Mucosa of rectum (tissue), 2 donors: ENCODE measurements around the gene TBC1D19.

Experiments
- H3K27ac ChIP-seq, 2 donors: one replicate each; pipeline ENCODE4 v1.7.0; 2013; ENCODE audit warnings: inconsistent platforms in 2 of 2, low read depth in 2 of 2, low read length in 2 of 2
- H3K27me3 ChIP-seq, 2 donors: one replicate each; pipeline ENCODE4 v1.7.0; 2013; ENCODE audit warnings: low read length in 2 of 2; ENCODE audit not compliant: control insufficient read depth in 2 of 2, insufficient read depth in 2 of 2
- H3K36me3 ChIP-seq, 2 donors: one replicate each; pipeline ENCODE4 v1.7.0; 2013; ENCODE audit warnings: low read length in 2 of 2; ENCODE audit not compliant: control insufficient read depth in 2 of 2, insufficient read depth in 2 of 2
- H3K4me1 ChIP-seq, 2 donors: one replicate each; pipeline ENCODE4 v1.7.0; 2013; ENCODE audit warnings: low read length in 2 of 2, mild to moderate bottlenecking in 1 of 2; ENCODE audit not compliant: control insufficient read depth in 2 of 2, insufficient read depth in 2 of 2
- H3K4me3 ChIP-seq, 2 donors: one replicate each; pipeline ENCODE4 v1.7.0; 2013; ENCODE audit warnings: low read length in 2 of 2
- H3K9ac ChIP-seq, 2 donors: one replicate each; pipeline ENCODE4 v1.7.0; 2013; ENCODE audit warnings: low read length in 2 of 2, low read depth in 1 of 2, mild to moderate bottlenecking in 1 of 2
- H3K9me3 ChIP-seq, 2 donors: one replicate each; pipeline ENCODE4 v1.7.0; 2013; ENCODE audit warnings: low read length in 2 of 2; ENCODE audit not compliant: control insufficient read depth in 2 of 2
- donor health status: healthy.
- donor health status: Normal muscosa, but diverticular disease.

TBC1D19 gene

DNA sequence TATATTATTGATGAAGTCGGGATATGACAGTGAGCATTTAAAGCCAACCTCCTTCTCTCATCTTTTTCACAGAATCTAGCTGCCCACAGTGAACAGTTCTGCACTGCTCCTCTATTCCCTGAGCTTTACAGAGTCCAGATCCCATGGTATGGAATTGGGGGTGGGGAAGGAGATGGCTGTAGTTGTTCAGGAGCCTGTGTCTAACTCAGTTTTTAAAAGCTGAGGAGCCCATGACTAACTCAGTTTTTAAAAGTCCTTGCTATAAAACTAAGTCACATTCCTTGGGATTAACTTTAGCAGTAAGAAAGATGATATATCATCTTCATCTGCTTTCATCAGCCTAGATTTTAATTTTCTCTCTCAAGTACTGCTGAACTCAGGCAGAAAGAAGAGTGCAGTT lies 180.3 kb downstream of the TBC1D19 start:
- Histone ChIP-seq H3K36me3 (no peaks in the 10 kb centered on the region), H3K27ac (no peak overlapping the region), H3K4me3 (no peak overlapping the region), H3K9ac (no peak overlapping the region), H3K9me3 (no peaks in the 10 kb centered on the region), H3K27me3 (no peaks in the 10 kb centered on the region), H3K4me1 (peaks cover 4 to 9% of the 10 kb centered on the region in 2 donors)

DNA sequence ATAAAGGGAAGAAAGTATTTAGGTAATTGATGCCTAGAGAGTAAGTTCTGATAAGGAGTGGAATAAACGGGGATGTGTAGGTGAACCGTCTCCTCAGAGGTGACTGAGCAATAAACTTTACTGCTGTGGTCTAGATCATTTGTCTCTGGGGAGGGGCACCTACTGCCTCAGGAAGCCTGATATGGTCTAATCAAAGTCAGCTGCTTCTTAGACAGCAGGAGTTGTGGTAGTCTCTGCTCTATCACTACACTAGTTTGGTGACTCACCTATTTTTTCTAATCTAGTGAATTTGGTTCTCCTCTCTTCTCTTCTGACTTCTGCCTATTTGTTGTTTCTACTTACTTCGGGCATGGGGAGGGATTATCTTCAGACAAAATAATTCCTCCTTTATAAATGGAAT lies 181.6 kb downstream of the TBC1D19 start:
- Histone ChIP-seq H3K4me3 (no peak overlapping the region), H3K4me1 (peaks cover 4 to 9% of the 10 kb centered on the region in 2 donors), H3K27ac (no peak overlapping the region), H3K9me3 (no peaks in the 10 kb centered on the region), H3K9ac (no peak overlapping the region), H3K27me3 (no peaks in the 10 kb centered on the region), H3K36me3 (no peaks in the 10 kb centered on the region)

DNA sequence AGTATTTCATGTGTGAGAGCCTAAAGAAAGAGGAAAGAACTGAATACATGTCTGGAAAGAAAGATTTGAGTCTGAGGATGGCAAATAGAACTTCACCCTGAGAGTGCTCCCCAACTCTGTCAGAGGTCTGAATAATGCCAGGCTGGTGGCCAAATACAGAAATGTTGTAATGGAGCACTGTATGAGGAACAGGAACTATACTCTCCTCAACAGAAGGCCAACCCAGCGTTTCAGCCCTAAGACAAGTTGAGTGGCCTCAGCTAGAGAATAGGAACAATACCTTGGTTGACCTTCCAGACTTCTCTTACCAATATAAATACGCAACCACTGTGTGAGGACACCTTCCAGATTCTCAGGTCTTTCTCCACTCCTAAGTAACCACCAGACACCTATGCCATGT lies 182.3 kb downstream of the TBC1D19 start:
- H3K4me3 ChIP-seq = no peak overlapping the region
- peaks cover 4 to 9% of the 10 kb centered on the region in 2 donors for H3K4me1 ChIP-seq
- H3K27me3 ChIP-seq = no peaks in the 10 kb centered on the region
- no peak overlapping the region for H3K27ac ChIP-seq
- H3K36me3 ChIP-seq = no peaks in the 10 kb centered on the region
- H3K9me3 ChIP-seq = no peaks in the 10 kb centered on the region
- no peak overlapping the region for H3K9ac ChIP-seq

DNA sequence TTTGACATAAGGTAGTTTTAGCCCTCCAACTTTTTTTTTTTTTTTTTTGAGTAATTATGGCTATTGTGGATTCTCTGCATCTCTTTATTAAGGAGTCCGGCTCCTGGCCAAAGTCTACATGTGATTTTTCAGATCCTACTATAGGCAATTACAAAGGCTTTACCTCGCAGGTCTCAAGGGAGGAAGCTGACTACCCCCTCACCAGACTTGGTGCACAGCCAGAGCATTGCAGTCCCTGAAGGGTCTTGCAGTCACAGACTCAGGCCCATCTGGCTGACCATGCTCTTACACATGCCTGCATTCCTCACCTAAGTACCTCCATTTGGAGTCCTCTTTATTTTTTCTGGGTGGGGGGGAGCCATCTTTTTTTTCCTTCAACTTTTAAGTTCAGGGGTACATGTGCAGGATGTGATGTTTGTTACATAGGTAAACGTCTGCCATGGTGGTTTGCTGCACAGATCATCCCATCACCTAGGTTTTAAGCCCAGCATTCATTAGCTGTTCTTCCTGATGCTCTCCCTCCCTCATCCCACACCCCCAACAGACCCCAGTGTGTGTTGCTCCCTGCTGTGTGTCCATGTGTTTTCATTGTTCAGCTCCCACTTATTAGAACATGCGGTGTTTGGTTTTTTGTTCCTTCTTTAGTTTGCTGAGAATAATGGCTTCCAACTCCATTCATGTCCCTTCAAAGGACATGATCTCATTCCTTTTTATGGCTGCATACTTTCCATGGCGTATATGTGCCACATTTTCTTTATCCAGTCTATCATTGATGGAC lies 188.4 kb downstream of the TBC1D19 start:
- no peaks in the 10 kb centered on the region for H3K9me3 ChIP-seq
- no peak overlapping the region for H3K9ac ChIP-seq
- no peaks in the 10 kb centered on the region for H3K4me1 ChIP-seq
- no peaks in the 10 kb centered on the region for H3K27me3 ChIP-seq
- H3K27ac ChIP-seq = no peak overlapping the region
- no peak overlapping the region for H3K4me3 ChIP-seq
- H3K36me3 ChIP-seq = no peaks in the 10 kb centered on the region

DNA sequence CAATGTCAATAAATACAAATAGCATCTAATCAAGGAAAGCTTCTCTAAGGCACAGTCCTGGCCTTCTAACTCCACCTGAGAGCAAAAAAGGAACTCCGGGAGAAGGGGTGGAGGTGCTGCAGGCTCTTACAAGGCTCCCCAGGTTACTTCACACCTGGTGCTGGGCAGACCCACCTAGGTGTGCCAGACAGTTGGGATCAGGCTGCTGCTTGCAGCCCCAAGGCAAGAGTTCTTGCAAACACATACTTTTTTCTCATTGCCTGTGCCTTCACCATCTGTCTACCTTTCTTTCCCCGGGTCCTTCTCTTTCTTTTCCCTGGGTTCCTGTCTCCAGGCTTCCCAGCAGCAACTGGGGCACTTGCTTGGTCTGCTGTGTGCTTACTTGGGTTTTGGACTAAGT lies 195.3 kb downstream of the TBC1D19 start:
- Histone ChIP-seq H3K9me3 (no peaks in the 10 kb centered on the region), H3K4me3 (no peak overlapping the region), H3K4me1 (no peaks in the 10 kb centered on the region), H3K36me3 (no peaks in the 10 kb centered on the region), H3K27ac (no peak overlapping the region), H3K27me3 (no peaks in the 10 kb centered on the region), H3K9ac (no peak overlapping the region)

DNA sequence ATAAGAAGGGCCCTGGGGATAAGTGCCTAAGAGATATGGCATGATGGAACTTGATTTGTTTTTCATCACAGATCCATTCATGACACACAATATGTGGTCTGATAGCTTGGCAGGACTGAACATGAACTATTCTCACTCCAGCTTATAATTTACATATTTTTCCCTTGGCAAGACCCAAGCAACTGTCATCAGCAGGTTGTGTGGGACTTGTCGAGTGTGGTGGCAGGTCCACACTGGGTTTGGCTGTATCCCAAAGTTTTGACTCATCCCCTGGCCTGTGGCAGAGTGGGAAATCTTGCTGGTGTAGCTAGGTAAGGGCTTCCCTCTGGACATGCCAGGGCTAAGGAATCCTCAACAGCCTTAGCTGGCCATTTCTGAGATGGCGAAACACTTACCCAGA lies 195.8 kb downstream of the TBC1D19 start:
- no peak overlapping the region for H3K9ac ChIP-seq
- no peaks in the 10 kb centered on the region for H3K27me3 ChIP-seq
- no peaks in the 10 kb centered on the region for H3K9me3 ChIP-seq
- no peaks in the 10 kb centered on the region for H3K4me1 ChIP-seq
- no peaks in the 10 kb centered on the region for H3K36me3 ChIP-seq
- no peak overlapping the region for H3K27ac ChIP-seq
- H3K4me3 ChIP-seq = no peak overlapping the region

DNA sequence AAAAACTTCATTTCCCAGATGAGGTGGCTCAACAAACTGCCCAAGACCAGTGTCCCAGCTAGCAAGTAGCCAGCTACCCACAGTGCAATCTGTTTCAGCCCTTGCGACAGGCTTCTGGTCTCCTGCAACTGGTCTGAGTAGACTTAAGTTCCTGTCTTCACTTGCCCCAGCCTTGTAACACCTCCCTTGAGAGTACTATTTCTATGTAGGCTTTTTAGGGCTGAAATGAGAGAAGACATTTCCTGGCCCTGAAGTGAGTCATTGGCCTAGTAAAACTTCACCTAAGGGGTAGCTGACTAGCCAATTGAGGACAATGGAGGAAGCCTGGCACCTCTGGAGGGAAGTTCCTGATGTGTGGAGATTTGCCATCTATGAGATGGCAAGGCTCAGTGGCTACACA lies 196.7 kb downstream of the TBC1D19 start:
- Histone ChIP-seq H3K36me3 (no peaks in the 10 kb centered on the region), H3K27ac (no peak overlapping the region), H3K4me1 (no peaks in the 10 kb centered on the region), H3K9me3 (no peaks in the 10 kb centered on the region), H3K4me3 (no peak overlapping the region), H3K27me3 (no peaks in the 10 kb centered on the region), H3K9ac (no peak overlapping the region)

DNA sequence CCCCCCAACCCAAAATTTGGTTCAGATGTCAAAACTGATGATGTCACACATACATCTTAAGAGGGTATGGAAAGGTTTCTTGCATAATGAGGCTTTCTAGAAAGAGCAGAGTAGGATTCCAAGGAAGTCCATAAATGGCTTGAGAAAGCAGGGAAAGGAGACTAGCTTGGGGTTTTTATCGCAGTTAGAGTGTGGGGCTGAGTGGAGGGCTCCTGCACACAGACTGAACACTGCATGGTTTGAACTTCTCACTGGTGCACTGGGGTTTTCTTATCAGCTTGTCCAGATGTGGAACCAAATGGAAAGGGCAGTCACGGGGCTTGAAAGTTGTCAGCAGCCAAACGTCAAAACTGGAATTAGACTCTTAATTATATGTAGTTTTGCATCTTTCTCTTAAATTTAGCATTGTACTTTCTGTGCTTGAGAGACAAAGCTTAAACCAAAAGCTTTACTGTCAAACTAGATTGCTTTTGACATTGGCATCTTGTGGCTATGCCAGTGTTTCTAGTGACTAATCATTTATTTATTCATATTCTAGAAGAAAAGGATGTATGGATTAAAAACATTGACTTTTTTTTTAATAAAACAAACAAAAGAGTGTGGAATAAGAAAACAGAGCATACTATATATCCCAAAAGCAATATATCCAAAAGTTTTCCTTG lies 198.4 kb downstream of the TBC1D19 start:
- Histone ChIP-seq H3K4me3 (no peak overlapping the region), H3K27me3 (no peaks in the 10 kb centered on the region), H3K4me1 (peaks cover 0 to 1% of the 10 kb centered on the region in 2 donors), H3K27ac (peak overlapping the region in 1 of 2 donors; percentile 32), H3K36me3 (no peaks in the 10 kb centered on the region), H3K9ac (no peak overlapping the region), H3K9me3 (no peaks in the 10 kb centered on the region)

DNA sequence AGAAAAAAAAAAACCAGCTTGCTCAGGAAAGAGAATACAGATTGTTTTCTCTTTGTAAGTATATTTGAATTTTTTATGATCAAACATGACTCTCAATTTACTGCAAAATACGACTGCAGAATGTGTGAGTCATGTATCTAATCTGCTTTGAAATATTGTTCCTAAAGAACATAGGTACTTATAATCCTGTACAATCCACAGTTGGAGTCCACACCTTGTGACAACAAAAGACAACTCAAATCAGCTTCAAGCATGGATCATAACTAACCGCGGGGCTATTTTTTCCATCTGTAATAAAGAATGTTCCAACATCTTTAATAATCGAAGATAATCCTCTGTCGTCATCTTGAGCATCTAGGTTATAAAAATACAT lies 198.9 kb downstream of the TBC1D19 start:
- H3K36me3 ChIP-seq = no peaks in the 10 kb centered on the region
- H3K4me3 ChIP-seq = no peak overlapping the region
- H3K9ac ChIP-seq = no peak overlapping the region
- H3K4me1 ChIP-seq = peaks cover 5 to 6% of the 10 kb centered on the region in 2 donors
- H3K9me3 ChIP-seq = no peaks in the 10 kb centered on the region
- no peaks in the 10 kb centered on the region for H3K27me3 ChIP-seq
- H3K27ac ChIP-seq = no peak overlapping the region

DNA sequence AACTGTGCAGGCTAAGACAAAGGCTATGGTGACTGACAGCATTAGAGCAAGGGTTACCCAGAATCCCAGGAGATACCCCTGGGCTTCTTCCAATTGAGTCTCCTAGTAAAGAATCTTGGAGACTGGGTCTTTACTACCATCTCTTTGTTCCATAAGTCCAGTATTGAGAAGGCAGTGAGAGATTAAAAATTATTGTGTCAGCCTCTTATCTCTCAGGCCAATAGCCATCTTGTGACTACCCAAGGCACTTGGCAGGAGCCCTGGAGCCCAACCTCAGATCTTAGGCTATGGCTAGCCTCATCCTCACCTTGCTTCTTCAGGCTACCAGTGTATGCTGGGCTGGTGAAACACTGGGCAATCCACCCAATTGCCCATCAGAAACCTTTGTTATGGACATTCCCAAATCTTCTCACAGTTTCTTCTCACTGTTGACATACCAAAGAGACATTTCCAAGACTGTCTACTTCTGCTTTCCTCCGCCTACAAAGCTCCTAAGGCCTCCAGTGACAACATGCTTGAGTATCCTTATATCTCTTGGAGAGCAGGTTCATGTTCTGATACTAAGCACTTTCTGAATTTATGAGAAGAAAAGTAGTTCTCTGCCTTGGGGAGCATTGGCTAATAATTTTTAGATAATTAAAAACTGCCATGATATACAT lies 200.5 kb downstream of the TBC1D19 start:
- Histone ChIP-seq H3K27ac (no peak overlapping the region), H3K9ac (no peak overlapping the region), H3K4me1 (peaks cover 8 to 16% of the 10 kb centered on the region in 2 donors), H3K36me3 (no peaks in the 10 kb centered on the region), H3K27me3 (no peaks in the 10 kb centered on the region), H3K4me3 (no peak overlapping the region), H3K9me3 (no peaks in the 10 kb centered on the region)
